Measurements from ENCODE around the gene ZEB2.

The ZEB2 gene

DNA sequence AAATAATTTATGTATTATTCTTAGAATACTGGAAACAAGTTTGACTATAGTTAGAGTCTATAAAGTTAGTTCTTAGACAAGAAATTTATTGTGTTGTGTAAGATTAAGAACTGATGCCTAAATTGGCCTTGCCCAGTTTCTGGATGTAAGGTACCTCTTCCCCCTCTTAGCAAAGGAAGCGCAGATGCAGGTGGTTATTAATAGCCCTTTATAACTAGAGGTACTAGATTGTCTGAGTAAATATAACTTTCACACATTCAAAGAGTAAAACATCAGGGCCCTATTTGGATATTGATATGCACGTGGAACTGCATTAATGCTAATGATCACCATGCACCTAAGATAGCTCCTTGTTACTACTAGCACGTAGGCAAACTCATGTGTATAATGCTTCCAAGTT lies 100.7 kb downstream of the ZEB2 start:
- TF ChIP-seq, protein P1, sequence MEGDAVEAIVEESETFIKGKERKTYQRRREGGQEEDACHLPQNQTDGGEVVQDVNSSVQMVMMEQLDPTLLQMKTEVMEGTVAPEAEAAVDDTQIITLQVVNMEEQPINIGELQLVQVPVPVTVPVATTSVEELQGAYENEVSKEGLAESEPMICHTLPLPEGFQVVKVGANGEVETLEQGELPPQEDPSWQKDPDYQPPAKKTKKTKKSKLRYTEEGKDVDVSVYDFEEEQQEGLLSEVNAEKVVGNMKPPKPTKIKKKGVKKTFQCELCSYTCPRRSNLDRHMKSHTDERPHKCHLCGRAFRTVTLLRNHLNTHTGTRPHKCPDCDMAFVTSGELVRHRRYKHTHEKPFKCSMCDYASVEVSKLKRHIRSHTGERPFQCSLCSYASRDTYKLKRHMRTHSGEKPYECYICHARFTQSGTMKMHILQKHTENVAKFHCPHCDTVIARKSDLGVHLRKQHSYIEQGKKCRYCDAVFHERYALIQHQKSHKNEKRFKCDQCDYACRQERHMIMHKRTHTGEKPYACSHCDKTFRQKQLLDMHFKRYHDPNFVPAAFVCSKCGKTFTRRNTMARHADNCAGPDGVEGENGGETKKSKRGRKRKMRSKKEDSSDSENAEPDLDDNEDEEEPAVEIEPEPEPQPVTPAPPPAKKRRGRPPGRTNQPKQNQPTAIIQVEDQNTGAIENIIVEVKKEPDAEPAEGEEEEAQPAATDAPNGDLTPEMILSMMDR (IDR thresholded peaks at IDR 0.05; ENCODE audit: low read depth, low read length) = no peak
- DNase-seq (ENCODE audit: extremely low read depth, low read depth) = no peak

DNA sequence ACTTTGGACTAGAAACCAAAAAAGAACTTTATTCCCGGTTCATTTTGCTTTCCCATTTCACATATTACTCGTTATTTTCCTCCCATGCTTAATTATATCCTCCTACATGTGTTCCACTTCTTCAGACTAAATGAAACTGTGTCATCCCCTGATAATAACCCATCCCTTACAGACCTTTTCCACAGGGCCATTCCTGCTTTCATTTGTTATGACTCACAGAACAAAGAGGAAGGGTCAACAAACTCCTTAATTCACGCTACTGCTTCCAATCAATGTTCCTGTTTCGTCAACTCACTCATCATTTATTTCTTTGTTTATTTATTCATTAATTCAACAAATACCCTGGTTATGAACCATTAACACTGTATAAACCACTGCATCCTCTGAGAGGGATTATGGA lies 104.5 kb downstream of the ZEB2 start:
- TF ChIP-seq, protein P1 (IDR thresholded peaks at IDR 0.05; ENCODE audit: low read depth, low read length) = no peak
- DNase-seq (ENCODE audit: extremely low read depth, low read depth) = no peak

DNA sequence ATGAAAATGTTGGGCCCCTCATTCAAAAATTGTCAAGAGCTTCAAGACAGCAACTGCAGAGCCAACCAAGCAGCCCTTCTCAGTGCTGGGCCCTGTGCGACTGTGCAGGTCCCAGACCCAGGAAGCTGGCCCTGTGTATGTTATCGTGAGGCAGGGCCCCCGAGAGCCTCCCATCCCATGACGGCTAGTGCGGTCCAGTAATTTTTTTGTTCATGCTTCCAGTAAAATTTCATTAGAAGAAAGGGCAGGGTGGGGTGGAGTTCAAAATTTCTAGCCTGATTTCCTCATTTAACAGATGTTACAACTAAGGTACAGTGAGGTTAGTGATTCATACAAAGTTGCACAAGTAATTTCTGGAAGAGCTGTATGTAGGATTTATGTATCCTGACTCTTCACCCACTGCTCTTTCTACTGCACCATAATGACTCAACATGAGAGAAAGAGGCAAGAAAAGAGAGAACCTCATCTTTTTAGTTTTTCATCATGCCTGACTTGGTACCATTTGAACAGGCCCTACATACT lies 105.5 kb downstream of the ZEB2 start:
- TF ChIP-seq, protein P1 (IDR thresholded peaks at IDR 0.05; ENCODE audit: low read depth, low read length) = no peak
- DNase-seq (ENCODE audit: extremely low read depth, low read depth) = peak; percentile 82

DNA sequence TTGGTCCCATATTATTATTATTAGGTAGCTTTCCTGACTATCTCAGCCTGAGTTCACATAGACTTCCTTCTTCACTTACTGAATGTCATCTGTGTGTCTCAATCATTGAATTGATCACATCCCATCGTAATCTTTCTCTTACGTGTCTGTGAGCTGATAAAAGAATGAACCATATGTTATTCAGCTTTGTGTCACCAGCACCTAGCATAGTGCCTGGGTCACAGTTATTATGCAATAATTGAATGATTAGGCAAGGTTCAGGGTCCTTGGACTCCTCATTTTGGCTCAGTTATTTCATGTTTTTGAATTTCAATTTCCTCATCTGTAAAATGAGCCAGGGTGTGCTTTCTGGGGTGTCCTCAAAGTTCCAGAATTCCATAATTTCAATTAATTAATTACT lies 107.2 kb downstream of the ZEB2 start:
- no peak for DNase-seq (ENCODE audit: extremely low read depth, low read depth)
- TF ChIP-seq, protein P1 (IDR thresholded peaks at IDR 0.05; ENCODE audit: low read depth, low read length) = no peak

DNA sequence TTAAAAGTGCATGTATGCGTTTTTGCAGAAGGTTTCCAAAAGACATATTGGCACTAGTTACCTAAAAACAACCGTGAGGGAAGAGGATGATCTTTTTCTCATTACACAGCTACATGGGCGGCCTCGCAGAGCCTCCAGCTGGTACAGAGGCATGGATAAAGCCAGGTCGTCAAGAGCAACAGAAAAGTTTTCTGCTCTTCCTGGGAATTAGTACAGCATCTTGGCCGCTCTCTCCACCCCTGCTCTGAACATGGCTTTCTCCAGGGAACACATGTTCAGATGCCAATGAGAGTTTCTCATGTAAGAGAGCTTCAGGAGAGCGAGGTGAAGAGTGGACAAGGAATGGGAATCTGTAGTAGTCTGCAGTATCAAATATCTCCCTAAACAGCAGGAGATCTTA lies 108.4 kb downstream of the ZEB2 start:
- no peak for DNase-seq (ENCODE audit: extremely low read depth, low read depth)
- TF ChIP-seq, protein P1 (IDR thresholded peaks at IDR 0.05; ENCODE audit: low read depth, low read length) = no peak

DNA sequence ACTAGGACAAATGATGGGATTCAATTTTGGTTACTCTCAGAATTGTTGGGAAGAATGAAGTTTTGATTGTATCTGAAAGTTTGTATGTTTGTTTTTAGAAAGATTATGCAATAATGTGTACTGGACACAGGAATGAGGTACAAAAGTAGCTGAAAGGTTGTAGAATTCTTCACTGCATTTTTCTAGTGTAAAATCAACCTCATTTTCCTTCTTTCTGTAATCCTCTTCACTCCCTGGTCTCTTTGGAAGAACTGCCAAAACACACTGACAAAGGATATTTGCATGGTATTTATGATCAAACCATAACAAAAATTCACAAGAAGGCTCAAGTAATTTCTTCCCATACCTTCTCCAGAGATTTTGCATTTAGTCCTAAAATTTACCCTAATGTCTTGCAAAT lies 110.7 kb downstream of the ZEB2 start:
- TF ChIP-seq, protein P1 (IDR thresholded peaks at IDR 0.05; ENCODE audit: low read depth, low read length) = no peak
- DNase-seq (ENCODE audit: extremely low read depth, low read depth) = no peak

DNA sequence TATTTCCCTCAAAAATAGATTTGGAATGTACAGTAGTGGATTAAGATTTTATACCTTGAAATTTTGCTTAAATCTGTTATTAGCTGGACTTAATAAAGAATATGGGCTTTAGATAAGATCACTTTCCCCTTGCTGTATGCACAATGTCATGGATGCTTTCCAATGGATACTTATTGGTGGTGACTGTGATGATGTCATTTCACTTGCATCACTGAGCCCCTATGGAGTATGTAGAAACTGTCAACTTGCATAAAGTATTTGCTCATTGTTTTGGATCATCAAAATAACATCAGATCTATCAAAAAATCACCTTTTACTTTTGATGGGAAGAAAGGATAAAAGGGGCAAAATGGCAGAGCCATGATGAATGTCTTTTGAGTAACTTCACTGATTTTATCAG lies 112.7 kb downstream of the ZEB2 start:
- TF ChIP-seq, protein P1 (IDR thresholded peaks at IDR 0.05; ENCODE audit: low read depth, low read length) = no peak
- DNase-seq (ENCODE audit: extremely low read depth, low read depth) = no peak

All from AG09319 (cell line).